GM12801 (cell line): Measurements from ENCODE around the gene DCUN1D4.

ENCODE experiments used
- TF ChIP-seq, protein P1 (sequence below): IDR thresholded peaks from one replicate; pipeline ENCODE4 v1.5.1; 2011; ENCODE audit warnings: control low read depth; ENCODE audit not compliant: insufficient read length; ENCODE audit errors: extremely low read depth

The DCUN1D4 gene

DNA sequence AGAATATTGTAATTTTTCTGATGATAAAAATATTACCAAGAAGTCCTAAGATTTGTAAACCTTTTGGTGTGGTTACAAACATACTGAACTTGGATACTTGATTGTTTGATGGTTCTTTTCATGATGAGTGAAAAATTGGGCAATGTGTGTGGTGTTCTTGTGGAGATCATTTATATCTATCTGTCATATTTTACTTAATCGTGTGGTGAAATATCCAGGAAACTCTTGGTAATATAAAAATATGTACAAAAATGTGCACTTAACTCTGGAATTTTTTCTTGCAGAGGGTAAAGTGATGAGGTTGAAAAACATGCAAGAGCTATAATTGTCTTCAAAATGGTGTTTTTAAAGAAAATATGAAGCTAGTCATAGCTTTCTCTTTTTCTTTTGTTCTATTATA is 2.8 kb downstream of the DCUN1D4 start:
- TF ChIP-seq, protein P1, sequence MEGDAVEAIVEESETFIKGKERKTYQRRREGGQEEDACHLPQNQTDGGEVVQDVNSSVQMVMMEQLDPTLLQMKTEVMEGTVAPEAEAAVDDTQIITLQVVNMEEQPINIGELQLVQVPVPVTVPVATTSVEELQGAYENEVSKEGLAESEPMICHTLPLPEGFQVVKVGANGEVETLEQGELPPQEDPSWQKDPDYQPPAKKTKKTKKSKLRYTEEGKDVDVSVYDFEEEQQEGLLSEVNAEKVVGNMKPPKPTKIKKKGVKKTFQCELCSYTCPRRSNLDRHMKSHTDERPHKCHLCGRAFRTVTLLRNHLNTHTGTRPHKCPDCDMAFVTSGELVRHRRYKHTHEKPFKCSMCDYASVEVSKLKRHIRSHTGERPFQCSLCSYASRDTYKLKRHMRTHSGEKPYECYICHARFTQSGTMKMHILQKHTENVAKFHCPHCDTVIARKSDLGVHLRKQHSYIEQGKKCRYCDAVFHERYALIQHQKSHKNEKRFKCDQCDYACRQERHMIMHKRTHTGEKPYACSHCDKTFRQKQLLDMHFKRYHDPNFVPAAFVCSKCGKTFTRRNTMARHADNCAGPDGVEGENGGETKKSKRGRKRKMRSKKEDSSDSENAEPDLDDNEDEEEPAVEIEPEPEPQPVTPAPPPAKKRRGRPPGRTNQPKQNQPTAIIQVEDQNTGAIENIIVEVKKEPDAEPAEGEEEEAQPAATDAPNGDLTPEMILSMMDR: no peak

DNA sequence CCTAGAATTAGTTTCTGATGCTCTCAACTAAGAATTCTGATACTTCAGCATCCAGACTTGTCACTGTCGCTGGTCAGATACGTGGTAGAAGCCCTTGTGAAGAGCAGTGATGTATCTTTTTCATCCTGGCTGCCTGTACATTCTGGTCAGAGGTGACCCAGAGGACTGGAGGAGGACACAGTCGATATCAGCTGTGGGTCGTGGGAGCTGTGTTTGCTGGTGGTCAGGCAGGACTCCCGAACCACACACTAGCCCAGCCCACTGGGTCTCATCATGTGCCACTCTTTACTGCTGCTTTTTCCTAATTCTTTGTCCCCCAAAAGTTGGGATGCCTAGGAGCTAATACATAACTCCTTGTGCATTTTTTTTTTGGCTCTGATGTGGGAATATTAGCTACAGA is 6.5 kb downstream of the DCUN1D4 start:
- TF ChIP-seq, protein P1: no peak

DNA sequence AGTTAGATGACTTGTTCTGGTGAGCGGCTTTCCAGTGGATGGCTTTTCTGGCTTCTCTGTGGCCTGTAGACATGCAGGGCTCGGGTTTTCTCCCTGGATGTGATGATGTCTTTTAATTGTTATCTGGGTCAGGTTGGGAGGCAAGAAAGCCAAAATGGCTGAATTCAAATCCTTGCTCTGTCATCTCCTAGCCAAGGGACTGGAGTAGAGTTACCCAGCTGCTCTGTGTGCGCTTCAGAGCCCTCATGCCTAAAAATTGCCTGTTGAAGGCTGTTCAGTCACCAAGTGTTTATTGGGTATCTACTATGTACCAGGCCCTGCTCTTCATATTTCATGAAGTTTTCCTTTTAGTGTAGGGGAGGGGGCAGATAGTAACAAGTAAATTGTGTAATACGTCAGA is 7.3 kb downstream of the DCUN1D4 start:
- TF ChIP-seq, protein P1: no peak

DNA sequence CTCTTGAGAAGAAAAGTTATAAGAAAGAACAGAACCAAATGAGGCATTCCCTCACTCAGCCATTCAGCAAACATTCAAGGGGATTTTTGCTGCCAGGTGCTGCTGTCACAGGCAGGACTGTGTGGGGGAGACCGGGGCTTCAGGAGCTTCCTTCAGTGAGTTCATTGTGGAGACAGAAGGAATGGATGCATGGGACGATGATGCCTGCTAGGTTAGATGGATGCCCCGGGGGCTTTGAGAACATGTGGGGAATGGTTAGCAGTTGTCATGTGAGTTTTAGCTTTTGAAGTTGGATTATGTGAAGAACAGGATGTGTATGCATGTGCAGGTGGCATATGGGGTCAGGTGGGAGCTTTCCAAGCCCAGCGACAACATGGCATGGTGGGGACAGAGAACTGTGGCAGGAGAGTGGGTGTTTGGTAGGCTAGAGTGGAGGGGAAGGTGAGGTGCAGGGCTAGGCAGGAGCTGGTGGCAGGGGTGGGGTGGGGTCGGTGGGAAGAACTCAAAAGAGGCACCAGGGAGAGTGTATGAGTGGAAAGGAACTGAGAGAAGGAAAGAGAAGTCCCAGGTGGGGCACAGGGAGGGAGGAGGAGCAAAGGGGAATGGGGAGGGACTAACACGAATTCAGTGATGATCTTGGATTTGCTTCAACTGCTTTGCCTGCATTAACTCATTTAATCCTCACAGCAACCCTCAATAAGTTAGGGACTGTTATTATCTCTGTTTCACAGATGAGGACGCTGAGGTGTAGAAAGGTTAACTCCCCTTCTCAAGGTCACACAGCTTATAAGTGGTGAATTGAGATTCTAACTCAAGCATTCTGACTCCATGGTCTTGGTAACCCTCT is 8.4 kb downstream of the DCUN1D4 start:
- TF ChIP-seq, protein P1: no peak

DNA sequence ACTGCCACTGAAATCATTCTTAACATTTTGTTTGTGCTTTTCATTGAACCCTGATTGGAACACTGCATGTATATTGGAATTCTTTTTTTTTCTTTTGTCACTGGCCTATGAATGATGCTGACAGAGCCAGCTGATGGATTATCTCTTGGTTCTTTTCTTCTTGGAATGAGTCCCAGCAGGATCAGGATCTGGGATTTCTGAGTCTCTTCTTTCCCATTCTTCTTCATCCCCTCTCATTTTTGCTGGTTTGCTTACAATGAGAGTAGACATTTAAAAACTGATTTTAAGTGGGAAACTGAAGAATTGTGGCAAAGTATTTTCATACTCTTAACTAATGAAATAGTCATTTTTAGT is 9.0 kb downstream of the DCUN1D4 start:
- TF ChIP-seq, protein P1: no peak

DNA sequence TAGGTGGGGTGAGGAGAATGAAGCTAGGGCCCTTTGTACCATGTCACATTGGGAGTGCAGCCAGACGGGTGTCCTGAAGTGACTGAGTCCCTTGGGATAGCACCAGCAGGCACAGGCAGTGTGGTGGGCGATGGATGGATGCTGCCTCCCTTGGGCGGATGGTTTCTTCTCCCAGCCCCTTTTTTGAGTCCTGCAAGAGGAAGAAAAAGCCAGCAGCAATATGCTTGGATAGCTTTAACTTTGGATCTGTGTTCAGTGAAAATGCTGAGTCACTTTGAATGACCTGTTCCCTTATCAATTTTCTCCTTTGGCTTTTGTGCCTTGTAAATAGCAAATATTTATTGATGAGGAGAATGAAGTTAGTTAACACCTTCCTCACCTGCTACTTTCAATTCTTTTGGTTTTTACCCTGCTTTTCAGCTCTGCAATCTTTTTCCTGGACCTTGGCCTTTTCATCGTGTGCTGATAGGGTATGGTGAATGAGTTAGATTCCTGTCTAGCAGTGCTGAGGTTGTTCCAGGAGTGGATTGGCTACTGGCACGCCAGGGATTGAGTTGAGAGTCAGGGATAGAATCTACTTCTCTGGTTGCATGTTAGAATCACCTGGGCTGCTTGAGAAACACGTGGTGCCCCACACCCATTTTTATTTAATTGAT is 10.2 kb downstream of the DCUN1D4 start:
- TF ChIP-seq, protein P1: no peak

DNA sequence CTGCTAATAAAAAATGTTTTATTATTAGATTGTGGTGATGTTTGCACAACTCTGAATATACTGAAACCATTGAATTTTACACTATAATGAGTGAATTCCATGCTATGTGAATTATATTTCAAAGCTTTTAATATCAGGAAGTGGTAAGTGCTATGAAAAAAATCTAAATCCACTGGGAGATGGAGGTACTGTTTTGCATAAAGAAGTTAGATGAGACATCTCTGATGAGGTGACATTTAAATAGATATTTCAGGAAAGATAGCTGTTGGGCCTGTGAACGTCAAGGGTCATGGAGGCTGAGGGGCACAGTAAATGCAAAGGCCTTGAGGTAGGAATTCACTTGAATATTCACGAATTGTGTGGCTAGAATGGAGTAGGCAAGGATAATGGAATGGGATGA is 12.3 kb downstream of the DCUN1D4 start:
- TF ChIP-seq, protein P1: no peak
